OCI-LY7 (cell line): ENCODE results near the gene ZNF829.

Experiments
- EZH2phosphoT487 ChIP-seq: fragments of 200-600 bp; sonication (generic); IDR thresholded peaks from 2 replicates; pipeline ENCODE4 v1.6.1; 2018; ENCODE audit warnings: low read depth, borderline replicate concordance, mild to moderate bottlenecking, mixed run types, antibody characterized with exemption, low read length, moderate library complexity, mixed read lengths
- TF ChIP-seq, protein P1 (sequence below): fragments of 200-600 bp; sonication (generic); conservative IDR thresholded peaks from 2 replicates; pipeline ENCODE4 v1.5.1; 2014; ENCODE audit warnings: mild to moderate bottlenecking, antibody characterized with exemption, low read length, moderate library complexity, mixed read lengths

DNA sequence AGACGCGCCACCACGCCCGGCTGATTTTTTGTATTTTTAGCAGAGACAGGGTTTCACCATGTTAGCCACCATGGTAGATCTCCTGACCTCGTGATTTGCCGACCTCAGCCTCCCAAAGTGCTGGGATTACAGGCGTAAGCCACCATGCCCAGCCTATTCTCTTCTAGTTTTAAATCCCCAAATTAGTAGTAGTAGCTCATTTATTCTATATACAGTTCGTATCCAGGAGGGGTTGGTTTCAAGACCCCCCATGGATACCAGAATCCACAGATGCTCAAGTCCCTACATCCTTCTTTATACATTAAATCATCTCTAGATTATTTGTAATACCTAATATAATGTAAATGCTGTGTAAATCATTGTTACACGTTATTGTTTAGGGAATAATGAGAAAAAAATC lies 2.0 kb upstream of the ZNF829 start:
- TF ChIP-seq, protein P1, sequence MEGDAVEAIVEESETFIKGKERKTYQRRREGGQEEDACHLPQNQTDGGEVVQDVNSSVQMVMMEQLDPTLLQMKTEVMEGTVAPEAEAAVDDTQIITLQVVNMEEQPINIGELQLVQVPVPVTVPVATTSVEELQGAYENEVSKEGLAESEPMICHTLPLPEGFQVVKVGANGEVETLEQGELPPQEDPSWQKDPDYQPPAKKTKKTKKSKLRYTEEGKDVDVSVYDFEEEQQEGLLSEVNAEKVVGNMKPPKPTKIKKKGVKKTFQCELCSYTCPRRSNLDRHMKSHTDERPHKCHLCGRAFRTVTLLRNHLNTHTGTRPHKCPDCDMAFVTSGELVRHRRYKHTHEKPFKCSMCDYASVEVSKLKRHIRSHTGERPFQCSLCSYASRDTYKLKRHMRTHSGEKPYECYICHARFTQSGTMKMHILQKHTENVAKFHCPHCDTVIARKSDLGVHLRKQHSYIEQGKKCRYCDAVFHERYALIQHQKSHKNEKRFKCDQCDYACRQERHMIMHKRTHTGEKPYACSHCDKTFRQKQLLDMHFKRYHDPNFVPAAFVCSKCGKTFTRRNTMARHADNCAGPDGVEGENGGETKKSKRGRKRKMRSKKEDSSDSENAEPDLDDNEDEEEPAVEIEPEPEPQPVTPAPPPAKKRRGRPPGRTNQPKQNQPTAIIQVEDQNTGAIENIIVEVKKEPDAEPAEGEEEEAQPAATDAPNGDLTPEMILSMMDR = no peak
- TF ChIP-seq EZH2phosphoT487 = no peak
